Activated CD4-positive, alpha-beta T cell treated with anti-CD3 and anti-CD28 coated beads for 4 hours (primary cell): ENCODE data around the gene UROC1.

ENCODE experiments used
- DNase-seq, 2 donors: peaks; one replicate each; pipeline ENCODE4 v3.0.0-alpha.2; 2020

The UROC1 gene

GRCh38 chr3:126530171-126531050 lies 12.8 kb upstream of the UROC1 start:
- no peak for DNase-seq

- no peak for DNase-seq
These were observed 12.1 kb upstream of the UROC1 start for GRCh38 chr3:126529585-126530170.

GRCh38 chr3:126528800-126529541 lies 11.4 kb upstream of the UROC1 start:
- DNase-seq: no peak

GRCh38 chr3:126528419-126528799 lies 10.8 kb upstream of the UROC1 start:
- DNase-seq: no peak

- no peak for DNase-seq
These were observed 10.1 kb upstream of the UROC1 start for GRCh38 chr3:126527455-126528211.

GRCh38 chr3:126527006-126527405 lies 9.4 kb upstream of the UROC1 start:
- no peak for DNase-seq

- no peak for DNase-seq
These were observed 9.1 kb upstream of the UROC1 start for GRCh38 chr3:126526668-126527005.

- no peak for DNase-seq
These were observed 8.5 kb upstream of the UROC1 start for GRCh38 chr3:126525853-126526667.

GRCh38 chr3:126525091-126525852 lies 7.7 kb upstream of the UROC1 start:
- no peak for DNase-seq

DNA sequence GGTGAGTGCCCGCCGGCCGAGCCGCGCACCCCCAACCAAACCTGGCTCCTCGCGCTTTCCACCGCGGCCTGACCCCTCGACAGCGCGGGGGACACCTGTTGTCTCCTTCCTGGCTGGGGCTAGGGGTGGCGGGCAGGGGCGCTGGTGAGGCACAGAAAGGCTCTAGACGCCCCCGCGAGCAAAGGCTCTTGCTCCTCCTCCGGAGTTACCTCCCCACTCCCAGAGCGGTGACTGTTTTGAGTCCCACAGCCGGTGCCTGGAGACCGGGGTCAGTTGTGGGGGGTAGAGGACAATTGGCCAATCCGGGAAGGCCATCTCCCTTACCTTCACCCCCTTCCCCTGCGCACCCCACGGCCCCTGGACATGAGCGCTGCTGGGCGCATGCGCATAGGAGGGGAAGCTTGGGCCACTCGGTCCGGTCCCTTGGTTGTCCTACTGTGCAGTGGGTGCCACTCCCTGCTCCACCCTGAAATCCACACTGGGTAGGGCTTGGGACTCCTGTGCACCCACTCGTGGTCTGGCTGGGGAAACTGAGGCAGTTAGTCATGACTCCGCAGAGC lies 6.9 kb upstream of the UROC1 start:
- DNase-seq: no peak

GRCh38 chr3:126523745-126524428 lies 6.3 kb upstream of the UROC1 start, which contains the start of gene CHST13:
Gene CHST13, plus strand, starts transcription at chr3:126524155. Its CDS starts 178 bp downstream, at chr3:126524333.
- DNase-seq: no peak

GRCh38 chr3:126522363-126522788 lies 4.8 kb upstream of the UROC1 start:
- peak; percentile 20 to 43 for DNase-seq

GRCh38 chr3:126521122-126521891 lies 3.7 kb upstream of the UROC1 start:
- no peak for DNase-seq

DNA sequence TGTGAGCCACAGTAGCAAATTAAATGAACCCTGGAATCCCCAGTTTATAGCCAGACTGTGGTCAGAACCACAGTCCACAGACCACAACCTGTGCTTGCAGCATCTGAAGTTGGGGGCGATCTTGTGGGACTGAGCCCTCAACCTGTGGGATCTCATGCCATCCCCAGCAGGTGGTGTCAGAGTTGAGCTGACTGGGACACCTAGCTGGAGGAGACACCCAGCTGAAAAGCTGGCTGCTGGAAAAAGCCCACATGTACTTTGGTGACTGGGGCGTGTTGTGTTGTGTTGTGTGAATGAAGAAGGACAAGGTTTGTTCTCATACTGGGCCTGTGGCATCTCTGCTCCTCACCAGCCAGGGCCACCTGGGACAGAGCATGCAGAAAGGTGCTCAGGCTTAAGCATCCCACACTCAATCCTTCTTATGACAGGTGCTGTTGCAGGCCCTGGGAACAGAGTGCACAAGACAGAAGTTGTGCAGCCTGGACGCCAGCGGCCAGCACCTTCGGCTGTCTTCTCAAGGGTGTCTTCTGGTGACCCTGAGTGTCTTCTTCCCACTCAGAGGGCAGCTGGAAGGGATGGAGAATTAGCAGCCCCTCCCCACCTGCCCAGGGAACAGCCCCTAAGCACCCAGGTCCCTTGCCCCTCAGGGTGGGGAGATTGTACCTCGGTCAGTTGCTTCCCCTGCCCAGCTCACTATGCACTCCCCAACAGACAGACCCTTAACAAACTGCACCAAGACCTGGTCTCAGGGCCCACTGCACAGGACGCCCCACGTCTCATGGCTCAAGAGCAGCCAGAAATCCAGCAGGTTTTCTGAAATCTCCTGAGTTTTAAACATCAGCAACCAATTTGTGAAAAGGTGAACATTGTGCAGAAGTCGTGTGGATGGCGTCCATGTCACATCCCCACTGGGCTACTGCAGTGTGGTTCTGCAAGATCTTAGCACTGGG lies 2.2 kb upstream of the UROC1 start:
- no peak for DNase-seq

DNA sequence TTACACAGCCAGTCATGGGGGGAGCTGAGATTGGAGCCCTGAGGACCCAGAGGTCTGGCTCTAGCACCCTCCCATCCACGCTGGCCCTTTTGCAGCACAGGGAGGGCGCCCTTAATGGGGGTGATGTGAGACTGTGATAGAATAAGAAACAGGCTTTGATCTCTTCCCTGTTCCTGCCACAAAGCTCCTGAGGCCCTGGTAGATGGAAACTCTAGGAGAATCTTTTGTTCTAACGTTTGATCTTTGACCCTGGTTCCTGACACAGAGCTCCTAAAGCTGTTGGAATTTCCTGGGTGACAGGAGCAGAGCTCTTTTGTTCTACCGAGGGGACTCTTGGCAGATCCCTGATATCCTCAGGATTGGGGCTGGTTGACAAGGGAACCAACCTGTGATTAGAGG lies 1.2 kb upstream of the UROC1 start:
- DNase-seq: no peak

DNA sequence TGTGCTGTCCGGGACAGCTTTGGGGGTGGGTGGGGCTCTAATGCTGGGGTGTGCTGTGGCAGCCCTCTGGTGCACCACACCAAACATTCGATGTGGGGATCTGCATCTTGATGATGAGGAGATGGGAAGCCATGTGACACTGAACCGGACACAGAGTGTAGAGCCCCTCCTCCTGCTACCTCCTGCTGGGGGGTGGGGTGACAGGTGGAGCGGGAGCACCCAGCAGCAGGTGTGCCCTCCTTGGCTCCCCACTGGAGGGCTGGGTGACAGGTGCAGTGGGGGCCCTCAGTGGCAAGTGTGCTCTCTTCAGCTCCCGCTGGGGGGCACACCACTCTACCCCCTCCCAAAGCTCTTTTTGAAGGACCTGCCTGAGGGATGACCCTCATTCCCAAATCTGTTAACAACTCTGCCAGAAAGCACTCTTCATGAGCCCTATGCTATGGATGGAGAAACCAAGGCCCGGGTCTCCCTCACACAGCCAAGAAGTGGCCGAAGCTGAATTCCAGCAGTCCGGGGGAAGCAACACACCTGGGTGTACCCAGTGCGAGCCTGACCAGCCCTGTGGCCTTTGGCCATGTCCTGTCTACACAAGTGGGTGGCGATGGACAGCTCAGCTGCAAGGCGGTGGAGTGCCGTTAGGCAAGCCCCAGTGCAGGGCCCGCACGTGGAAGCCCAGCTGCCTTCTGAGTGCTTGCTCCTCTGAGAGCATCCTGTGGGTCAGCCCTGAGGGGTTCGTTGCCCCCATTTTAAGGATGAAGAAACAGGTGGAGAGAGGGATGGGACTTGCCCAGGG lies 609 bp upstream of the UROC1 start:
- DNase-seq: no peak

GRCh38 chr3:126516936-126517290 lies 660 bp downstream of the UROC1 start:
- no peak for DNase-seq
